ENCODE measurements around the gene ADH5.

DNA sequence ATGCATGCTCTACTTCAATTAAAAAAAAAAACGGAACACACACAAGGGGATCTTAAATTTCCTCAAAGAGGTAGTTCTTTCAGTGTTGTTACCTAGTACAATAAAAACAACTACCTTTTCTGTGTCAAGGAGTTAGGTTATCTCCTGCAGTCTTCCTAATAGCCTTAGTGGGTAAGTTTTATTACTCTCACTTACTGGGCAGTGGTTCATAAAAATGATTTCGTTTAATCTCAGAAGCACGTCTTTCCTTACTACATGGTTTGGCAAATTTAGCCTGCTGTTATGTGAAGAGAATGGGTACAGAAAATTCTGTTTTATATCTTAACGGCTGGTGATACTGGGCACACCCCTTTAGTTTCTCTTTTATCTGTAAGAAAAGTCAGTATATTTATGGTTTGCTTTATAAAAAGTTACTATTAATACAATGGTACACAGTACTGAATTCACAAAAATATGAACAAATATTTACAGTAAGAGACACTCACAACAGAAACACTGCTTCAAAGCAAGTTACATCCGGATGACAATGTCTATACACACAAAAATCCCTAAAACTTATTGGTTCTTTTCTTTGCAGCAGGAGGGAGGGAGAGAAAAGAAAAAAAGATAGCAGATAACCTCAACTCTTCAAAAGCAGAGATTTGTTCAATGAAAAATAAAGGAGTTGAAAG, 8.8 kb downstream of the ADH5 start:
- TF ChIP-seq, protein P1, sequence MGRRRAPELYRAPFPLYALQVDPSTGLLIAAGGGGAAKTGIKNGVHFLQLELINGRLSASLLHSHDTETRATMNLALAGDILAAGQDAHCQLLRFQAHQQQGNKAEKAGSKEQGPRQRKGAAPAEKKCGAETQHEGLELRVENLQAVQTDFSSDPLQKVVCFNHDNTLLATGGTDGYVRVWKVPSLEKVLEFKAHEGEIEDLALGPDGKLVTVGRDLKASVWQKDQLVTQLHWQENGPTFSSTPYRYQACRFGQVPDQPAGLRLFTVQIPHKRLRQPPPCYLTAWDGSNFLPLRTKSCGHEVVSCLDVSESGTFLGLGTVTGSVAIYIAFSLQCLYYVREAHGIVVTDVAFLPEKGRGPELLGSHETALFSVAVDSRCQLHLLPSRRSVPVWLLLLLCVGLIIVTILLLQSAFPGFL (CRISPR knock-in tag; IDR thresholded peaks at IDR 0.05): no peak
- TF ChIP-seq RBBP5 (IDR thresholded peaks at IDR 0.05; ENCODE audit: borderline replicate concordance, insufficient read depth, low read length, poor library complexity, severe bottlenecking): no peak
- TF ChIP-seq RAD21 (CRISPR knock-in tag; conservative IDR thresholded peaks at IDR 0.05 in 1 of 2, IDR thresholded peaks at IDR 0.05 in 1 of 2): no peak
- no peak for TF ChIP-seq HMG20B (CRISPR knock-in tag; IDR thresholded peaks at IDR 0.05)
- TF ChIP-seq CTCF (IDR thresholded peaks at IDR 0.05 in 2 of 3, conservative IDR thresholded peaks at IDR 0.05 in 1 of 3; ENCODE audit: insufficient read depth in 2 of 3, low read depth in 1 of 3, low read length in 3 of 3): no peak
- no peak for TF ChIP-seq POLR2A (conservative IDR thresholded peaks at IDR 0.05)
- TF ChIP-seq IRF1 (CRISPR knock-in tag; IDR thresholded peaks at IDR 0.05; ENCODE audit: borderline replicate concordance): no peak
- no peak for TF ChIP-seq RFX5 (IDR thresholded peaks at IDR 0.05; ENCODE audit: low read depth, low read length)
- TF ChIP-seq TBL1XR1 (IDR thresholded peaks at IDR 0.05; ENCODE audit: low read length in 2 of 2): no peak
- TF ChIP-seq CBX8 (IDR thresholded peaks at IDR 0.05; ENCODE audit: borderline replicate concordance, extremely low read depth, low read depth, low read length, poor library complexity, severe bottlenecking): no peak
- no peak for TF ChIP-seq FOXM1 (IDR thresholded peaks at IDR 0.05; ENCODE audit: low read depth)
- no peak for TF ChIP-seq FOXM1 (CRISPR knock-in tag; IDR thresholded peaks at IDR 0.05; ENCODE audit: low read depth)
- no peak for TF ChIP-seq SIN3B (IDR thresholded peaks at IDR 0.05; ENCODE audit: low read depth)
- no peak for TF ChIP-seq NELFE (IDR thresholded peaks at IDR 0.05; ENCODE audit: insufficient read depth, insufficient read length)
- no peak for TF ChIP-seq MAX (CRISPR knock-in tag; IDR thresholded peaks at IDR 0.05)
